Panc1 (cell line): ENCODE measurements around the gene GKAP1. TPM values are rescaled to one million over a fixed set of nuclear protein-coding genes. Genes with fewer than 3 reads are reported as not detected.

Experiments used
- ATAC-seq: fragments of 200-7000 bp; cut with Tn5 transposase; 2 replicates; pipeline ENCODE4 v1.9.1; 2020; ENCODE audit warnings: mild to moderate bottlenecking, moderate library complexity
- BruUV-seq: library from RNA; stranded (reverse); fragments of 400-500 nt; replicated peaks from 2 replicates; lab custom pipeline; 2021; lab: Mats Ljungman, UMichigan
- CTCF ChIA-PET: fragments of 300-600 bp; sonication (Branson Sonifier 250); formaldehyde crosslinking; loops from one replicate; lab custom pipeline; 2022; ENCODE audit warnings: antibody characterized with exemption; lab: Charles Lee
- POLR2A ChIA-PET: fragments of 300-600 bp; sonication (Branson Sonifier 250); formaldehyde crosslinking; loops from one replicate; lab custom pipeline; 2022; ENCODE audit warnings: antibody characterized with exemption; lab: Charles Lee
- DNase-seq: peaks from one replicate; pipeline ENCODE4 v3.0.0-alpha.2; 2010; ENCODE audit warnings: low read depth, low spot score
- H3K27ac ChIP-seq: 2 replicates; pipeline ENCODE4 v1.5.1; 2011; ENCODE audit warnings: mild to moderate bottlenecking, low read length, inconsistent platforms
- H3K27me3 ChIP-seq: fragments of 200-500 bp; sonication (Bioruptor generic); 2 replicates; pipeline ENCODE4 v1.6.0; 2014; ENCODE audit warnings: low read length, inconsistent platforms; ENCODE audit not compliant: control insufficient read depth, insufficient read depth
- H3K36me3 ChIP-seq: fragments of 200-500 bp; sonication (Bioruptor generic); 2 replicates; pipeline ENCODE4 v1.5.1; 2014; ENCODE audit warnings: inconsistent platforms, mild to moderate bottlenecking, low read length, moderate library complexity; ENCODE audit not compliant: control insufficient read depth, insufficient read depth
- H3K4me1 ChIP-seq: 2 replicates; pipeline ENCODE4 v1.5.1; 2011; ENCODE audit warnings: inconsistent platforms, mild to moderate bottlenecking, low read length, moderate library complexity; ENCODE audit not compliant: control insufficient read depth, insufficient read depth
- H3K4me3 ChIP-seq, 2 experiments: 2 replicates each; pipeline ENCODE4 v1.5.1; 2011 to 2012; ENCODE audit warnings: low read depth in 2 of 2, low read length in 2 of 2, mild to moderate bottlenecking in 2 of 2, inconsistent platforms in 1 of 2, moderate library complexity in 1 of 2
- H3K9me3 ChIP-seq: fragments of 200-500 bp; sonication (Bioruptor generic); 2 replicates; pipeline ENCODE4 v1.5.1; 2014; ENCODE audit warnings: low read depth, mild to moderate bottlenecking, inconsistent platforms, low read length, moderate library complexity; ENCODE audit not compliant: control insufficient read depth, insufficient read depth
- CTCF ChIP-seq: fragments of 450-650 bp; IDR thresholded peaks from 2 replicates; pipeline ENCODE4 v1.5.1; 2017; ENCODE audit warnings: mild to moderate bottlenecking
- POLR2AphosphoS5 ChIP-seq: IDR thresholded peaks from 2 replicates; pipeline ENCODE4 v1.6.1; 2012; ENCODE audit warnings: mild to moderate bottlenecking, low read depth, low read length, moderate library complexity
- REST ChIP-seq, 2 experiments: IDR thresholded peaks; 2 replicates each; pipeline ENCODE4 v1.6.1; 2011 to 2012; ENCODE audit warnings: low read depth in 2 of 2, control low read depth in 1 of 2, low read length in 1 of 2, mild to moderate bottlenecking in 1 of 2, moderate library complexity in 1 of 2; ENCODE audit not compliant: insufficient read depth in 1 of 2
- SIN3A ChIP-seq: IDR thresholded peaks from 2 replicates; pipeline ENCODE4 v1.6.1; 2012; ENCODE audit warnings: low read depth, mild to moderate bottlenecking, low read length, moderate library complexity, borderline replicate concordance; ENCODE audit not compliant: insufficient read depth
- TCF7L2 ChIP-seq: IDR thresholded peaks from 2 replicates; pipeline ENCODE4 v1.6.1; 2011; ENCODE audit warnings: mild to moderate bottlenecking, low read depth, low read length, inconsistent platforms
- in situ Hi-C: cut with HindIII; loops from 2 replicates; pipeline ENCODE4 v1.10.0; 2016; ENCODE audit warnings: low sequenced_read_pairs, low pct_unique_long_range_greater_than_20kb
- intact Hi-C: fragments of 100-400 bp; cut with micrococcal nuclease; formaldehyde crosslinking; loops from one replicate; pipeline ENCODE4 v1.10.0; 2022; ENCODE audit not compliant: unreplicated experiment
- total RNA-seq: library from RNA; stranded (reverse); gene quantifications from one replicate; pipeline ENCODE4 v1.2.1, GENCODE V29; 2021; ENCODE audit not compliant: unreplicated experiment

GKAP1 gene
- total RNA-seq, 1 experiment from 2014 or later: 5.2 TPM

- H3K27ac ChIP-seq: no peak overlapping the region
- no peak overlapping the region for H3K4me3 ChIP-seq
- H3K4me1 ChIP-seq: no peaks in the 10 kb centered on the region
- no peaks in the 10 kb centered on the region for H3K36me3 ChIP-seq
- no TSS peak for BruUV-seq
- DNase-seq (no peak), ATAC-seq (no peak)
- intact Hi-C loops (no loop called here), in situ Hi-C loops (no loop called here)
- H3K27me3 ChIP-seq: no peaks in the 10 kb centered on the region
- no peaks in the 10 kb centered on the region for H3K9me3 ChIP-seq
- ChIA-PET CTCF (no interaction called here), POLR2A (no interaction called here)
- TF ChIP-seq CTCF (no peak), POLR2AphosphoS5 (no peak), SIN3A (no peak), TCF7L2 (no peak), REST (IDR thresholded peaks at IDR 0.05; ENCODE audit: insufficient read depth in 1 of 2, low read depth in 2 of 2, low read length in 1 of 2) (no peak)
Observed at GRCh38 chr9:83722726-83723495, 94.7 kb downstream of the GKAP1 start.

DNA sequence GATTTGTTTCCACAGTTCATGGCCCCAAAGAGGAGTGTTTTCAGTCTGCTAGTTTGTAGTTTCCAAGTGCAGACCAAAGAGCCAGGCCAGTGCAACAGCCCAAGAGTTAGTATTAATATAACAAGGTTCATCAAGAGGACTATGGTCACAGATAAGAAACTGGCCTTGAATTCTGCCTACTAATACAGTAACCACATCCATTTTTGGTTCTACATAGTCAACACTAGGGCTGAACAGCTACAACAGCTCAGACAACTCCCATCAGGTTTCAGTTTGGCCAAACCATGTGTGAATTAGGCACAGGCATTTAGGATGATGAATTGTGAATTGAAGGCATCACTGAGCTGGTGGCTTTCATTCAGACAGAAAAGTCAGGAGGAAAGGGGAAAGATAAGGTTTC is 96.1 kb downstream of the GKAP1 start:
- DNase-seq (no peak), ATAC-seq (no peak)
- no TSS peak for BruUV-seq
- intact Hi-C loops: no loop called here
- no peaks in the 10 kb centered on the region for H3K9me3 ChIP-seq
- no peaks in the 10 kb centered on the region for H3K36me3 ChIP-seq
- H3K27ac ChIP-seq: no peak overlapping the region
- TF ChIP-seq SIN3A: no peak
- TF ChIP-seq TCF7L2: no peak
- TF ChIP-seq POLR2AphosphoS5: no peak
- TF ChIP-seq CTCF: no peak
- in situ Hi-C loops: no loop called here
- POLR2A ChIA-PET: no interaction called here
- CTCF ChIA-PET: no interaction called here
- H3K4me1 ChIP-seq: no peaks in the 10 kb centered on the region
- H3K4me3 ChIP-seq: no peak overlapping the region
- no peaks in the 10 kb centered on the region for H3K27me3 ChIP-seq
